ENCODE measurements around the gene TRIM56.

DNA sequence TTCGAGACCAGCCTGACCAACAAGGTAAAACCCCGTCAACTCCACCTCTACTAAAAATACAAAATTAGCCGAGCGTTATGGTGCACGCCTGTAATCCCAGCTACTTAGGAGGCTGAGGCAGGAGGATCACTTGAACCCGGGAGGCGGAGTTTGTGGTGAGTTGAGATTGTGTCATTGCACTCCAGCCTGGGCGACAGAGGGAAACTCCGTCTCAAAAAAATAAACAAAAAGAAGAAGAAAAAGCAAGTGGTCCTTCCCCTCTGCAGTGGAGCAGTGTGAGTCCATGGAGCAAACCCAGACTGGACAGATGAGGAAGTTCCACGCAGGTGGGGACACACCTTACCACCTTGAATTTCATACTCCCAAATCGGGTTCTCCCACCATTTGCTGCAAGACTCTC is 28.6 kb downstream of the TRIM56 start:
- TF ChIP-seq, protein P1, sequence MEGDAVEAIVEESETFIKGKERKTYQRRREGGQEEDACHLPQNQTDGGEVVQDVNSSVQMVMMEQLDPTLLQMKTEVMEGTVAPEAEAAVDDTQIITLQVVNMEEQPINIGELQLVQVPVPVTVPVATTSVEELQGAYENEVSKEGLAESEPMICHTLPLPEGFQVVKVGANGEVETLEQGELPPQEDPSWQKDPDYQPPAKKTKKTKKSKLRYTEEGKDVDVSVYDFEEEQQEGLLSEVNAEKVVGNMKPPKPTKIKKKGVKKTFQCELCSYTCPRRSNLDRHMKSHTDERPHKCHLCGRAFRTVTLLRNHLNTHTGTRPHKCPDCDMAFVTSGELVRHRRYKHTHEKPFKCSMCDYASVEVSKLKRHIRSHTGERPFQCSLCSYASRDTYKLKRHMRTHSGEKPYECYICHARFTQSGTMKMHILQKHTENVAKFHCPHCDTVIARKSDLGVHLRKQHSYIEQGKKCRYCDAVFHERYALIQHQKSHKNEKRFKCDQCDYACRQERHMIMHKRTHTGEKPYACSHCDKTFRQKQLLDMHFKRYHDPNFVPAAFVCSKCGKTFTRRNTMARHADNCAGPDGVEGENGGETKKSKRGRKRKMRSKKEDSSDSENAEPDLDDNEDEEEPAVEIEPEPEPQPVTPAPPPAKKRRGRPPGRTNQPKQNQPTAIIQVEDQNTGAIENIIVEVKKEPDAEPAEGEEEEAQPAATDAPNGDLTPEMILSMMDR (IDR thresholded peaks at IDR 0.05; ENCODE audit: insufficient read depth, low read length): no peak
- TF ChIP-seq GABPA (IDR thresholded peaks at IDR 0.05; ENCODE audit: low read depth): no peak

Measured in HL-60 (cell line).